GM18861 (cell line): ENCODE data around the gene ATP5ME.
A peak's percentile ranks its signal among the peaks of the same experiment; 100 is the strongest.
"Not testable (repeated sequence)": the region's sequence is repeated elsewhere in the genome, so short reads cannot be mapped to it uniquely, and the experiment has no call there.

Experiments used
- ATAC-seq: cut with Tn5 transposase; IDR thresholded peaks from one replicate; pipeline ENCODE4 v1.9.1; 2021; ENCODE audit not compliant: unreplicated experiment

Gene ATP5ME

DNA sequence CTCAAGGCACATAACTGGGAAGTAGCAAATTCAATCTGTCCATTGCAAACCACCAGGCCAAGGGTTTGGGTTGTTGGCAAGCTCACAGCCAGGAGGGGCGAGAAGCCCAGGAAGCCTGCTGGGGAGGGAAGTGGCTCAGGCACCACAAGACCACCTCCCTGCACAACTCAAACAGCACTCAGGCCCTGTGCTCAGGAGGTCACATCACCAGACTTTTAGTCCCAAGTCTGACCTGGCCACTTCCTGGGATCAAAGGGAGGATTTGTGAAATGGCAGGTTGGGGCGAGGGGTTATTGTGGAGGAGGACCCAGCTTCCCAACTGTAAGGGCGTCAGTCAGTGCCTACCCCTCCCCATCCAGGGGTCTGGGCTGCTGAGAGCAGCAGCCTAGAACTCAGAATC is 2.3 kb downstream of the ATP5ME start:
- ATAC-seq: no peak

DNA sequence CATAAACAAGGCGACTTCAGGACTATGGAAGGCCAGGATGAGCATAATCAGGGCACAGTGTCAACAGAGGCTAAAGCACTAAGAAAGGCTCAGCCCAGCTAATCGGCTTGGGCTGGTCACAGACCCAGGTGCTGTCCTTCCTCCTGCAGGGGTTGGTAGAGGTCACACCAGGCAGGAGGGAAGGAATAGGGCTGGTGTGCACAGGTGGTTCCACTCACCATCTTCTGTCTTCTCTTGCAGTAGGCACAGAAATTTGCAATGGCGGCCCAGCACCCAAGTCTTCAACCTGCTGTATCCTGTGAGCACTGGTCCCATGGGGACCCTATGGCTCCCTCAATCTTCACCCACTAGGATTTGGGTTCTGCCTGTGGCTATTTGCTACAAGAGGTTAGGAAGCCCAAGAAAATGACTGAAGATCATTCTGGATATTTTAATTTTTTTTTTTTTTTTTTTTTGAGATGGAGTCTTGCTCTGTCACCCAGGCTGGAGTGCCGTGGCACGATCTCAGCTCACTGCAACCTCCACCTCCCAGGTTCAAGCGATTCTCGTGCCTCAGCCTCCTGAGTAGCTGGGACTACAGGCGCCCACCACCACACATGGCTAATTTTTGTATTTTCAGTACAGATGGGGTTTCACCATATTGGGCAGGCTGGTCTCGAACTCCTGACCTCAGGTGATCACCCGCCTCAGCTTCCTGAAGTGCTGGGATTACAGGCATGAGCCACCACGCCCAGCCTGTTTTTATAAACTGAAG is 4.1 kb downstream of the ATP5ME start:
- not testable (repeated sequence) for ATAC-seq

DNA sequence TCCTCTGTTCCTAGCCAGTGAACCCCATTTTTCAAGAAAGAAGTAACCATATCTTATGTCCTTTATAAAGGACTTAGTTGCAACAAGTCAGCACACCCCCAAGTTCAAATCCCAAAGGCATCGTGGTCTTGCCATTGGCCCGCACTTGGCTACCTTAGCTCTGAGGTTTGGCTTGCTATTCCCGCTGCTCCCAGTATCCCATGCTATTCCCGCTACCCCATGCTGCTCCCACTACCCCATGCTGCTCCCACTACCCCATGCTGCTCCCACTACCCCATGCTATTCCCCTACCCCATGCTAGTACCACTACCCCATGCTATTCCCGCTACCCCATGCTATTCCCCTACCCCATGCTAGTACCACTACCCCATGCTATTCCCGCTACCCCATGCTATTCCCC is 5.9 kb downstream of the ATP5ME start:
- ATAC-seq: not testable (repeated sequence)

DNA sequence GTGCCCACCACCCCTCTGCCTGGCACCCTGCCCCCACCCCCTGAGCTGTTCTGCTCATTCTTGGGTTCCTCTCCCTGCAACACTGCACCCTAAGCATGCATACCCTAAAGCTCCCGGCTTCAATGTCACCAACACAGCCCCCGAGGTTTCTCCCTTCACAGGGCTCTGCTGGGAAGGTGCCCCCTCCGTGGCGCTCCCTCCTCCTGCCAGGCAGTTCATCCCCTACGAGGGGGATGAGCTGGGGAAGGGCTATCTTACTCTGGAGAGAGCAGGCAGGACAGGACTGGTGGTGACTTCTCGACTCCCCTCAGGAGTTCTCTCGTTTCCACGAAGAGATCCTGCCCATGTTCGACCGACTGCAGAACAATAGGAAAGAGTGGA is 6.5 kb downstream of the ATP5ME start:
- ATAC-seq: no peak

DNA sequence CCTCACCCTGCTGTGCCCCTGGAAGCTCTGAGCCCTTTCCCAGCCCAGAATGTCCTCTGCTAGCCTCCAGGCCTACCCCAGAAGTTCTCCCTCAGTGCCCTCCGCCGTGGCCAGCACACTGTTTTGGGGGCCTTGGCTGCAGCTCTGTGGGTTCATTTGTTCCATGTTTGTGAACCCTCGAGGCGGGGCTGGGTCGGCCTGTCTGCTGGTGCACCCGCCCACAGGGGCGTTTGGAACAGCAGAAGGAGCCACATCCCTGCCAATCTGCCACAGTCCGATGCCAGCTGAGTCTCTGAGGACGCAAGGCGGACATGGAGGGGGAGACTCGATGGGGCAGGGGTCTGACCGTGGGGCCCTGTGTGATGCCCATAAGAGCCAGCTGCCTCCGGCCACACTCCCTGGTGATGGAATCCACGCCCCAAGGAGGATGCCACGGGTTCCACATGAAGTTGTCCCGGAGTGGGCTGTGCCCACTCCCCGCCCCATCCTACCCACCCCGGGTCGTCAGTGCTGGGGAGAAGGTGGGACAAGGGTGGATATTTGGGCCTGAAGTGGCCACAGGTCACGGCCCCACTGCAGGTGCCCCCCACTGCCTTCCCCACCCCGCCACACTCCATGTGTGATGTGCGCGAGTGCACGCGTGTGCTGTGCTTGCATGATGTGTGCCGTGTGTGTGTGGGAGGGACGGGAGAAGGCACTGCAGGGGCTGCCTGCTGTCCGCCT is 7.1 kb downstream of the ATP5ME start:
- no peak for ATAC-seq

DNA sequence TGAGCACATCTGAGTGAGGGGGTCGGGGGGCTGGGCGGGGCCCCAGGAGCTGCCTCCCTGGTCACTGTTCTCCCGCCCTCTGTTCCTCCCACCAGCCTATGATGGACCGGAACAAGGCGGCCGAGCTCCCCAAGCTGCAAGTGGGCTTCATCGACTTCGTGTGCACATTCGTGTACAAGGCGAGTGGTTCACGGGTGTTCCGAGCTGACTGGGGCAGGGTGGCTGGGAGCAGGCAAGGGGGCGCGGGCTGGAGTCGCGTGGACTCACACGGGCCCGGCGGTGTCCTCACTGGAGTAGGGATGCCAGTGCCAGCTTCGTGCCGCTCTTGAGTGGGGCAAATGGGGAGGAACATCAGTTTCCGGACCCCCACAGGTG is 7.7 kb downstream of the ATP5ME start:
- ATAC-seq: no peak

DNA sequence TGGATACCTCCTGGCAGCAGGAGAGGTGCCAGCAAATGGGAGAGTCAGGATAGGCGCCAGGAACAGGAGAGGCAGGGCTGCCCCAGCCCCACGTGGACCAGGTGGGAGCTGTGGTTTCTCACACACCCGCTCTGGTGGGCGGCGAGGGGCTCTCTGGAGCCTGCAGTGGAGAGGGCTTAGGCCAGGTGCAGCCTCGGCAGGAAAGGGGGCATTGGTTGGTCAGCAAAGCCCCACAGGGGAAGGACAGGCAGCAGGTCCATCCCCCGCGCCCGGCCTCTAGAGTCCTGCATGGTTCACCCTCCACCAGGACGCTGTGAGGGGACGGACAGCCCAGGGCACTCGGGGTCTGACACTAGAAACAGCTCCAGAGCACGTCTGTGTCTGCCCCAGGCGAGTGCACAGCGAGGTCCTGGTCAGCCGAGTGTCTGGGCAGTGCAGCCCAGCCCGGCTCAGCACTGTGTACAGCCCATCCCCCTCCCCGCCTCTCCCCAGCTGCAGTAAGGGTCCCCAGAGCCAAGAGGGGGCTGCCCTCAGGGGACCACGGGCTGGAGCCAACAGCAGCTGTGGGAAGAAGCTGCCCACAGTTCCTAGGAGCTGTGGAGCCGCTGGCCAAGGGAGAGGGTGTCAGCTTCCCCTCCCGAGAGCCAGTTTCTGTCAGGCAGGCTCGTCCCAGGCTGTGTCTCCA is 8.2 kb downstream of the ATP5ME start:
- no peak for ATAC-seq

DNA sequence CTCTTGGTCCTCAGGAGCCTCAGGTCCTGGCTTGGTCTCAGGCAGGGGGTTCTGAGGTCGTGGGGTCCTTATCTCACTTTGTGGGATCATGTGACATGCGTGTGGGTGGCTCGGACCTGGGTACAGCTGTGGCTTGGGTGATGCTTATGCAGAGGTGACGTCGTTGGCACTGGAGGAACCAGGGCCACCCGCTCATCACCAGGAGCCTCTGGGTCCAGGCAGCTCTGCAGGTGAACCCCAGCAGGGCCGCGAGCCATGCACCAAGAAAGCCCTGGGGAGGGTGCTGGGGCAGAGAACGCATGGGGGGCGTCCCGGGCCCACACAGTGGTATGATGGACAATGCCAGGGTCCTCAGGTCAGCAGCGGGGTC is 8.7 kb downstream of the ATP5ME start:
- ATAC-seq: no peak

DNA sequence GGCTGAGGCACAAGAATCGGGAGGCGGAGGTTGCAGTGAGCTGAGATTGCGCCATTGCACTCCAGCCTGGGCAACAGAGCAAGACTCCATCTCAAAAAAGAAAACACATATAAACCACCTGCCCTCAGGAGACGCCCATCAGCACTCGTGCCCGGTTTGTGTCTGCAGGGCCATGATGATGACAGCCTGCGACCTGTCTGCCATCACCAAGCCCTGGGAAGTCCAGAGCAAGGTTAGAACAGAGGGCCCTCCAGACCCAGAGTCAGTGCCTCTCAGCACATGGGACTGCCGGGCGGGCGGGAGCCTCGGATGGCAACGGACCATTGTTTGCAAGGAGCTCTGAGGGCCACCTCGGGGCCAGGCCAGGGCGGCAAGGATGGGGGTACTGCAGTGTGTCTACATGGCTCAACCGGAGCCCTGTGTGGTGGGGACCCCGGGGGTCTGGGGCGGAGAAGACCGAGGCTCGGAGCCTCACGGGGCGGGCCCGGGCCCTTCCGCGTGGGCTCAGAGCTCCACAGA is 9.3 kb downstream of the ATP5ME start:
- ATAC-seq: no peak

DNA sequence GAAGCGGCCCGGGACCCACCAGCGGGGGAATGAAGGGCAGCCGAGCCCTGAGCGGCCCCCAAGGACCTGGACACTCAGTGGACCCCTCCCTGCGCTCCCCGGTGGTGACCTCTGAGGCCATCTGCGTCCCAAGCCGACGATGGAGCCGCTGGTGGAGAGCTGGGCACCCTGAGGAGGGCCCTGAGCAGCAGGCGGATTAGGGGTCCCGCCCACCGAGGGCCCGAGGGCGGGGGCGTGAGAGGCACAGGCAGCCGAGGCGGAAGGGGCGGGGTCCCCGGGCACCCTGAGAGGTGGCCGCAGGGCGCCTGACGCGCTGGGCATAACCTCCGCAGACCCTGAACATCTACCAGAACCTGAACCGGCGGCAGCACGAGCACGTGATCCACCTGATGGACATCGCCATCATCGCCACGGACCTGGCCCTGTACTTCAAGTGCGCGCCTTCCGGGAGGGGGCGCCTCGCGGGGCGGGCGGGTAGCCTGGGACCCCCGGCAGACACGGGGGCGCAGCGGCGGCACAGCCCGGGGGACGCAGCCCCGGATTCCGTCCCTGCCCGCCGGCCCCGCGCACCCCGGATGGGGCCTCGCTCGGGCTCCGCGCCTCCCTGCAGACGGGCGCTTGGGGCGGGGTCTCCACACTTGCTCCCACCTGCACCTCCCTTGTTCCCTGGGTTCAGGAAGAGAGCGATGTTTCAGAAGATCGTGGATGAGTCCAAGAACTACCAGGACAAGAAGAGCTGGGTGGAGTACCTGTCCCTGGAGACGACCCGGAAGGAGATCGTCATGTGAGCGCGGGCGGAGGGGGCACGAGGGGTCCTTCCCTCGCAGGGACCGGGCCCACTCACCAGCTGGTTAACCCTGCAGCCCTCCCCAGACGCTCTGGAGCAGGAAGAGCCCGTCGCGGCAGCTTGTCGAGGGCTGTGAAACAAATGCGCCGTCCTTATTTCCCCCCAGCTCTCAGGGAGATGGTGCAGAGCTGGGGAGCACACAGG is 10.3 kb downstream of the ATP5ME start:
- peak; percentile 46 for ATAC-seq

DNA sequence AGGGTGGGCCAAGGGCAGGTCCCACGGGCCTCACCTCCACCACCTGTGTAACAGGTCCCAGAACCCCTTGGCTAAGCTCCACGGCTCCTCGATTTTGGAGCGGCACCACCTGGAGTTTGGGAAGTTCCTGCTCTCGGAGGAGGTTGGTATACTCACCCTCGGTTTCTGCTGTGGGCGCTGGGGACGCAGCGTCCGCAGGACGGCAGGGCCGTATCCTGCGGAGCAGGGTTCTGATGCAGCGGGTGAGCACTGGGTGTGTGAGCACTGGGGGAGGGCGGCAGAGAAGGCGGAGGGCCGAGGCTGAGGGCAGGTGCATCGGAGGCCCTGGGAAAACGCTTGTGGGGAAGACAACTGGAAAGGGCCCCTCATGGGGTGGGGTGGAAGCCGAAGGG is 11.0 kb downstream of the ATP5ME start:
- ATAC-seq: no peak

DNA sequence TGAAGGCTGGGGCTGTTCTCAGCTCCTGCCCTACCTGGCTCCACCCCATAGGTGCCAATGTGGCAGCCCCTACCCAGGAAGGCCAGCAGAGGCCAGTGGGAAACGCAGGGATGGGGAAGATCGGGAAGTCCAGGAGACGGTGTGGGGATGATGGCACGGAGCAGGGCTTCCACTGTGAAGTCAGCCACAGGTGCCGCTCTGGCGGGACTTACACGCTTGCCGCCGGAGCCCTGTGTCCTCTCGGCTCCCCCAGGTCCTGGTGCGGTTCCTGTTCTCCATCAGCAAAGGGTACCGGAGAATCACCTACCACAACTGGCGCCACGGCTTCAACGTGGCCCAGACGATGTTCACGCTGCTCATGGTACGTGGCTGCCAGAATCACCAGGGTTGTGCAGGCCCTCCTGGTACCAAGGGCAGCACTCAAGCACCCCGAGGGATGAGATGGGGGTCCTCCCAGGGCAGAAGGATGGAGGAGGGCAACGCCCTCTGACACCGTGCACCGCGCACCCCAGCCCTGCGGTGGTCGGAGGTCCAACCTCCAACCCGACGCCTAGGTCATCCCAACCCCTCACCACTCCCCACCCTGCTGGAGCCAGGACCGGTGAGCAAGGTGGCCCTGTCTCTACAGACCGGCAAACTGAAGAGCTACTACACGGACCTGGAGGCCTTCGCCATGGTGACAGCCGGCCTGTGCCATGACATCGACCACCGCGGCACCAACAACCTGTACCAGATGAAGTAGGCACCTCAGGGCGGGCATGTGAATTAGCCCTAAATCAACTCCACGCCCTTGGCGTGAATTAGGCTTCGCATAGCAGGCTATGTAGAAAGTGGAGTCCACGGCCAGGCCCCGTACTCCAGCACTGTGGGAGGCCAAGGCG is 12.0 kb downstream of the ATP5ME start:
- no peak for ATAC-seq

DNA sequence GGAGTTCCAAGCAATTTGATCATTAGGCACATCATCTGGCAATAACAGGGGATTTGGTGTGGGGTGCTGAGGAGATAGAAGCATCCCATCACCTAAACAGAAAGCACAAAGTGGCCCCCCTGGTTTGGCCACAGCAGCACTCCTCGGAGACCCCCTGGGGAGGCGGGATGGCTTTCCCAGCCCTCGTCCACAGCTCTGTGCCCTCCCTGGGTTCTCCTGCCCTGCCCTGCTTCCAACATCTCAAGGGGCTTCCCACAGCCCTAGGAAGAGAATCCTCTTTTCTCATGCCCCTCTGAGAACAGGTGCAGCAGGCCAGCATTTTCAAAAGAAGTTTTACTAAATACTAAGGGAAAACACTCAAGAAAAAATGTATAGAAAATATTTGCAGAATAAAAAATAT is 12.8 kb downstream of the ATP5ME start:
- no peak for ATAC-seq

DNA sequence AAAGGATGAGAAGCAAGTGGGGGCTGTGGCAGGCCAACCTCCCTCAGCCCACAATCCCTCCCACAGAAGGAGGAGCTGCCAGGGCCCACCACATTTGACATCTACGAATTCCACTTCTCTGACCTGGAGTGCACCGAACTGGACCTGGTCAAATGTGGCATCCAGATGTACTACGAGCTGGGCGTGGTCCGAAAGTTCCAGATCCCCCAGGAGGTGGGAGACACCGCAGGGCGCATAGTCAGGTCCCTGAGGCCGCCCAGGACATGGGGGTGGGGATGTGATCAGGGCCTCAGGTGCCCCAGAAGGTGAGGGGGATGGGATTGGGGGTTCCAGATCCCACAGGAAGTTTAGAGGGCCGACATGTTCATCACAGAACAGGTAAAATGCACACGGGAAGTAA is 13.7 kb downstream of the ATP5ME start:
- no peak for ATAC-seq

DNA sequence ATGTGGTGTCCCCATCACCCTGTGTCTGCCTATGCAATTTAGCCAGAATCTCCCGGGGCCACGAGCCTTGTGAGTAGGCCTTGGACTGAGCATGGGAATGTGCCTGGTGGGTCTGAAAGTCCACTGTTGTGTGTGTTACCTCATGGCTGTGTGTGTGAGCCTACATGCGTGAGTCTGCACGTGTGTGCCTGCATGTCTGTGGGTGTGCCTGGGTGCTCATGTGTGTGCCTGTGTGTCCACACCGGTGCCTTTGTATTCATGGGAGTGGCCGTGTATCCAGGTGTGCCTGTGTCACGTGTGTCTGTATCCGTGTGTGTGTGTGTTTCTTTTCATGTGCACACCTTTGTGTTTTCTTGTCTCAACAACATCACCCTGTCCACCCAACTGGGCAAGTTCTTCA is 14.2 kb downstream of the ATP5ME start:
- ATAC-seq: no peak

DNA sequence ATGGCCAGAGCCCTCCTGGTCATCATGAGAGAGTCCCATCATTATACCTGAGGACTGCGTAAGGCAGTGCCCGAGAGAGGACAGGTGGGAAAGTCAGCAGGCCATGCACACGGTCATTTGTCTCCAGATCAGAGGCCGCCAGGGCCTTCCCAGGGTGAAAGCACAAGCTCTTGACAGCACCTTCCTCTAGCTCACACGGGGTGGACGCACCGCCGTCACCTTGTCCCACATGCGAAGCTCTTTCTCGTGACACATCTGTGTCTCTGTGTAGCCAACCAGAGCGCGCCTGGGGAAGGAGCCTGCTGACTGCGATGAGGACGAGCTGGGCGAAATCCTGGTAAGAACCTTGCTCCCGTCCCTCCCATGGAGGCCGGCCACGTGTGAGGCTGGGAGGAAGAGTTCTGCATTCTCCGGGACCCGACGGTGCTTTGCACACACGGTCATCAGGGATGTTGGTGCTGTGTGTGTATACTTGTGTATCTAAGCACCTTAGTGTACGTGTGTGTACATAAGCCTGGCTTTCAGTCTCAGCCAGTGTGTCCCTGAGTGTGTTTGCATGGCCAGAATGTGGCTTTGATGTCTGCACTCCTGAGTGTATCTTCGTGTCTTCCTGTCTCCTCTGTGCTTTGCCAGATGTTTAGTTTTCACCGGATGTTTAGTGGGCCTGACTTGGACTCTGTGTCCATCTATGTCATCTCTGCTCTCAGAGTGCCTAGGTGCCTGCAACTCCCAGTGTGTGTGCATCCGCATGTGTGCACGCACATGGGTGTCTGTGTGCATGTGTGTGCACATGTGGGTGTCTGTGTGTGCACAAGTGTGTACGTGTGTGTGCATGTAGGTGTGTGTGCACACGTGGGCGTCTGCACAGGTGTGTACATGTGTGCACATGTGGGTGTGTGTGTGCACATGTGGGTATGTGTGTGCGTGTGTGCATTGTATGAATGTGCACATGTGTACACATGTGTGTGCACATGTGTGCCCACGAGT is 15.1 kb downstream of the ATP5ME start:
- ATAC-seq: no peak

DNA sequence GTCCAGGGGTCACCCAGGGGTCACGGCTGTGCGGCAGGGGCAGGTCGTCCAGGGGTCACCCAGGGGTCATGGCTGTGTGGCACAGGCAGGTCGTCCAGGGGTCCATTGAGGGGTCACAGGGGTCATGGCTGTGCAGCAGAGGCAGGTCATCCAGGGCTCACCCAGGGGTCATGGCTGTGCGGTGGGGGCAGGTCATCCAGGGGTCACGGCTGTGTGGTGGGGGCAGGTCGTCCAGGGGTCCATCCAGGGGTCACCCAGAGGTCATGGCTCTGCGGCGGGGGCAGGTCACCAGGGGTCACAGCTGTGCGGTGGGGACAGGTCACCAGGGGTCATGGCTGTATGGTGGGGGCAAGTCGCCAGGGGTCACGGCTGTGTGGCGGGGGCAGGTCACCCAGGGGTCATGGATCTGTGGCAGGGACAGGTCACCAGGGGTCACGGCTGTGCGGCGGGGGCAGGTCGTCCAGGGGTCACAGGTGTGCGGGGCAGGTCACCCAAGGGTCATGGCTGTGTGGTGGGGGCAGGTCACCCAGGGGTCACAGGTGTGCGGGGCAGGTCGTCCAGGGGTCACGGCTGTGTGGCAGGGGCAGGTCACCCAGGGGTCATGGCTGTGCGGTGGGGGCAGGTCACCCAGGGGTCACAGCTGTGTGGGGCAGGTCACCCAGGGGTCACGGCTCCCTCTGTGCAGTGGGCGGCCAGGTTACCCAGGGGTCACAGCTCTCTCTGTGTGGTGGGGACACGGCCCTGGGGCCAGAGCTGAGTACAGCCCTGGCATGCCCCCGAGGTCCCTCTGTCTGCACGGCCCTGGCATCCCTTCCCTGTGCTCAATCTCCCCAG is 16.0 kb downstream of the ATP5ME start:
- ATAC-seq: no peak

DNA sequence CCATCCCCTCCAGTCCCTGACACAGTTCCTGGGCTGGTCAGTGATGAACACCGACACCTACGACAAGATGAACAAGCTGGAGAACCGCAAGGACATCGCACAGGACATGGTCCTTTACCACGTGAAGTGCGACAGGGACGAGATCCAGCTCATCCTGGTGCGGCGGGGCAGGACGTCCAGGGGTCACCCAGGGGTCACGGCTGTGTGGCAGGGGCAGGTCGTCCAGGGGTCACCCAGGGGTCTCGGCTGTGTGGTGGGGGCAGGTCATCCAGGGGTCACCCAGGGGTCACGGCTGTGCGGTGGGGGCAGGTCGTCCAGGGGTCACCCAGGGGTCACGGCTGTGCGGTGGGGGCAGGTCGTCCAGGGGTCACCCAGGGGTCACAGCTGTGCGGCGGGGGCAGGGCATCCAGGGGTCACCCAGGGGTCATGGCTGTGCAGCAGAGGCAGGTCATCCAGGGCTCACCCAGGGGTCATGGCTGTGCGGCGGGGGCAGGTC is 16.7 kb downstream of the ATP5ME start:
- ATAC-seq: no peak
